GM12878 (cell line): ENCODE results near the gene THEM4. TPM values are rescaled to one million over a fixed set of nuclear protein-coding genes. Genes with fewer than 3 reads are reported as not detected.

Source experiments
- BHLHE40 ChIP-seq, 2 experiments: fragments of 450-650 bp in 1 of 2; IDR thresholded peaks; 2 replicates each; pipeline ENCODE4 v1.6.1; 2011 to 2017; ENCODE audit warnings: low read depth in 2 of 2, borderline replicate concordance in 1 of 2, improper control_type of control experiment in 1 of 2, low read length in 1 of 2, mild to moderate bottlenecking in 1 of 2
- BMI1 ChIP-seq: fragments of 450-650 bp; IDR thresholded peaks from 2 replicates; pipeline ENCODE4 v1.6.1; 2016; ENCODE audit warnings: mild to moderate bottlenecking, moderate library complexity, borderline replicate concordance
- CTCF ChIP-seq, 3 experiments: IDR thresholded peaks in 2 of 3; conservative IDR thresholded peaks in 1 of 3; 2 replicates each; pipeline ENCODE4 v1.5.1; 2011; ENCODE audit warnings: low read depth in 3 of 3, low read length in 3 of 3, mild to moderate bottlenecking in 3 of 3, control low read depth in 2 of 3, moderate library complexity in 2 of 3, inconsistent platforms in 1 of 3, mixed read lengths in 1 of 3; ENCODE audit not compliant: control insufficient read depth in 2 of 3, insufficient read depth in 1 of 3; ENCODE audit errors: extremely low read depth in 1 of 3
- ELK1 ChIP-seq: IDR thresholded peaks from 2 replicates; pipeline ENCODE4 v1.6.1; 2012; ENCODE audit warnings: low read depth, low read length, improper control_type of control experiment
- MEF2A ChIP-seq: IDR thresholded peaks from 2 replicates; pipeline ENCODE4 v1.6.1; 2011; ENCODE audit warnings: low read depth, mild to moderate bottlenecking, low read length, moderate library complexity; ENCODE audit not compliant: insufficient read depth
- MEF2B ChIP-seq: fragments of 450-650 bp; IDR thresholded peaks from 2 replicates; pipeline ENCODE4 v1.6.1; 2018; ENCODE audit warnings: mild to moderate bottlenecking, moderate library complexity; ENCODE audit not compliant: partially characterized antibody, poor library complexity, severe bottlenecking
- MYB ChIP-seq: fragments of 150-350 bp; IDR thresholded peaks from 2 replicates; pipeline ENCODE4 v1.6.1; 2014; ENCODE audit warnings: mild to moderate bottlenecking, low read depth, low read length, borderline replicate concordance
- NR2C1 ChIP-seq: fragments of 450-650 bp; IDR thresholded peaks from 2 replicates; pipeline ENCODE4 v1.6.1; 2017; ENCODE audit warnings: antibody characterized with exemption, mild to moderate bottlenecking, moderate library complexity
- PAX8 ChIP-seq: fragments of 450-650 bp; IDR thresholded peaks from 2 replicates; pipeline ENCODE4 v1.6.1; 2017; ENCODE audit warnings: mild to moderate bottlenecking, moderate library complexity
- POLR2A ChIP-seq: IDR thresholded peaks from 2 replicates; pipeline ENCODE4 v1.6.1; 2011; ENCODE audit warnings: low read depth, mild to moderate bottlenecking, low read length
- RELA ChIP-seq: fragments of 450-650 bp; IDR thresholded peaks from 2 replicates; pipeline ENCODE4 v1.8.0; 2014; ENCODE audit warnings: borderline replicate concordance; ENCODE audit not compliant: partially characterized antibody
- RUNX3 ChIP-seq: IDR thresholded peaks from 2 replicates; pipeline ENCODE4 v1.6.1; 2012; ENCODE audit warnings: low read length, inconsistent platforms
- SIX5 ChIP-seq: IDR thresholded peaks from 2 replicates; pipeline ENCODE4 v1.6.1; 2011; ENCODE audit warnings: mild to moderate bottlenecking, low read depth, low read length, moderate library complexity; ENCODE audit not compliant: severe bottlenecking
- SRF ChIP-seq, 2 experiments: IDR thresholded peaks; 2 replicates each; pipeline ENCODE4 v1.6.1; 2011; ENCODE audit warnings: low read depth in 2 of 2, low read length in 2 of 2, mild to moderate bottlenecking in 1 of 2, moderate library complexity in 1 of 2
- SUZ12 ChIP-seq: fragments of 200-600 bp; sonication (generic); IDR thresholded peaks from one replicate; pipeline ENCODE4 v1.6.1; 2018; ENCODE audit warnings: antibody characterized with exemption, mild to moderate bottlenecking; ENCODE audit not compliant: unreplicated experiment
- TAF1 ChIP-seq: IDR thresholded peaks from 2 replicates; pipeline ENCODE4 v1.6.1; 2011; ENCODE audit warnings: mild to moderate bottlenecking, low read depth, low read length, borderline replicate concordance
- TARDBP ChIP-seq: IDR thresholded peaks from 2 replicates; pipeline ENCODE4 v1.6.1; 2016; ENCODE audit warnings: borderline replicate concordance
- YBX1 ChIP-seq: fragments of 450-650 bp; IDR thresholded peaks from 2 replicates; pipeline ENCODE4 v1.6.1; 2016; ENCODE audit warnings: antibody characterized with exemption
- ZNF687 ChIP-seq: fragments of 450-650 bp; IDR thresholded peaks from 2 replicates; pipeline ENCODE4 v1.6.1; 2017; ENCODE audit warnings: mild to moderate bottlenecking, moderate library complexity
- polyA plus RNA-seq, 11 experiments: library from polyadenylated mRNA; depleted of rRNA in 4 of 11; unstranded in 6 of 11; stranded (reverse) in 5 of 11; fragments of >200 nt; fragmentation: Nextera tagmentation in 4 of 11; fragmentation: Illumina TruSeq in 1 of 11; extraction: Ambion mirVana in 4 of 11; extraction: Trizol in 1 of 11; gene quantifications; 1 replicate in 1 of 11; 2 replicates in 10 of 11; pipeline versions ENCODE4 v1.2.1 to v1.2.3, GENCODE V29; 2011 to 2016; ENCODE audit warnings: inconsistent platforms in 2 of 11, missing spikeins in 2 of 11, low read depth in 1 of 11
- total RNA-seq, 4 experiments: library from RNA; depleted of rRNA in 3 of 4; stranded (reverse); fragments of >200 nt in 3 of 4; fragmentation: Illumina TruSeq in 1 of 4; extraction: Trizol in 1 of 4; gene quantifications; 2 replicates each; pipeline versions ENCODE4 v1.2.1 to v1.2.3, GENCODE V29; 2013 to 2021
- TF ChIP-seq, protein P1 (sequence below): fragments of 450-650 bp; IDR thresholded peaks from 2 replicates; pipeline ENCODE4 v1.6.1; 2014; ENCODE audit warnings: mild to moderate bottlenecking
- TF ChIP-seq, protein P2 (sequence below): fragments of 450-650 bp; IDR thresholded peaks from 2 replicates; pipeline ENCODE4 v1.6.1; 2016; ENCODE audit warnings: mild to moderate bottlenecking

Gene THEM4
- total and polyA plus RNA-seq, 10 of the 15 experiments (the other 5 are each of a cell fraction or from before 2014, with no cell fraction given): 3.4 to 30.8 (median 17.9) TPM

DNA sequence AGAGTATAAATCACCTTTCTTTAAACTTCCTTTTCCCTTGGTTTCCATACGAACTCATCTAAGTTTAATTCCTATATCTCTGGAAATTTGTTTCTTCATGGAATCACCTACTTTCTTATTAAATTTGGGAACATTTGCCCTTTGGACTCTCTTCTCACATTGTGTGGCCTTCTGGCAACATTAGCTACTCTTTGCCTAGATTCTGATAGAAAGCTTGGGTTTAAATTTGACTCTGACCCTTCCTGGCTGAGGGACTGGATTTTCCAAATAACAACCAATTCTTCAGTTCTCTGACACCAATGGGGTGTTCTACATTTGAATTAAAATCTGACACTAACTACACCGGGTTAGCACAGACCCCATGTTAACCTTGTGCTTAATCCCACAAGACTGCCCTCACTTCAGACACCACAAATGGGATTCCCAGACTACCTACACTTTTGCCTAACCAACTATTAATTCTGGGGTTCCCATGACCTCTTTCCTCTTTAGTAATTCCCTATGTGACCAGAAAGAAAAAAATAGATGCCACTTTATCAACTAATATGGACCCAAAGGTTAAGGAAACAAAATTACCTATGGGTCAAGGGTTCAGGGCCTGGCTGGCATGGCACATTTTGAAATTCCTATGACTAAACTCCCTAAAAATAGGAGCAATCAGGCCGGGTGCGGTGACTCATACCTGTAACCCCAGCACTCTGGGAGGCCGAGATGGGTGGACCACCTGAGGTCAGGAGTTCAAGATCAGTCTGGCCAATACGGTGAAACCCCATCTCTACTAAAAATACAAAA is 9.7 kb upstream of the THEM4 start (continued):
- TF ChIP-seq ZNF687: no peak
- no peak for TF ChIP-seq YBX1
- no peak for TF ChIP-seq ELK1
- no peak for TF ChIP-seq POLR2A
- TF ChIP-seq BHLHE40 (IDR thresholded peaks at IDR 0.05; ENCODE audit: borderline replicate concordance in 1 of 2, low read depth in 2 of 2, low read length in 1 of 2): no peak
- TF ChIP-seq TAF1: no peak
- TF ChIP-seq SIX5: no peak
- no peak for TF ChIP-seq NR2C1
- no peak for TF ChIP-seq RELA
- TF ChIP-seq MEF2B: no peak
- TF ChIP-seq BMI1: no peak
- no peak for TF ChIP-seq SUZ12
- TF ChIP-seq, protein P1, sequence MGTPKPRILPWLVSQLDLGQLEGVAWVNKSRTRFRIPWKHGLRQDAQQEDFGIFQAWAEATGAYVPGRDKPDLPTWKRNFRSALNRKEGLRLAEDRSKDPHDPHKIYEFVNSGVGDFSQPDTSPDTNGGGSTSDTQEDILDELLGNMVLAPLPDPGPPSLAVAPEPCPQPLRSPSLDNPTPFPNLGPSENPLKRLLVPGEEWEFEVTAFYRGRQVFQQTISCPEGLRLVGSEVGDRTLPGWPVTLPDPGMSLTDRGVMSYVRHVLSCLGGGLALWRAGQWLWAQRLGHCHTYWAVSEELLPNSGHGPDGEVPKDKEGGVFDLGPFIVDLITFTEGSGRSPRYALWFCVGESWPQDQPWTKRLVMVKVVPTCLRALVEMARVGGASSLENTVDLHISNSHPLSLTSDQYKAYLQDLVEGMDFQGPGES: no peak
- TF ChIP-seq, protein P2, sequence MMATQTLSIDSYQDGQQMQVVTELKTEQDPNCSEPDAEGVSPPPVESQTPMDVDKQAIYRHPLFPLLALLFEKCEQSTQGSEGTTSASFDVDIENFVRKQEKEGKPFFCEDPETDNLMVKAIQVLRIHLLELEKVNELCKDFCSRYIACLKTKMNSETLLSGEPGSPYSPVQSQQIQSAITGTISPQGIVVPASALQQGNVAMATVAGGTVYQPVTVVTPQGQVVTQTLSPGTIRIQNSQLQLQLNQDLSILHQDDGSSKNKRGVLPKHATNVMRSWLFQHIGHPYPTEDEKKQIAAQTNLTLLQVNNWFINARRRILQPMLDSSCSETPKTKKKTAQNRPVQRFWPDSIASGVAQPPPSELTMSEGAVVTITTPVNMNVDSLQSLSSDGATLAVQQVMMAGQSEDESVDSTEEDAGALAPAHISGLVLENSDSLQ: no peak
- no peak for TF ChIP-seq PAX8
- 0 out of 2 replicates have a peak, but pooled peaks have one; percentile 54 for TF ChIP-seq MEF2A
- no peak for TF ChIP-seq TARDBP
- TF ChIP-seq CTCF (IDR thresholded peaks at IDR 0.05 in 2 of 3, conservative IDR thresholded peaks at IDR 0.05 in 1 of 3; ENCODE audit: control insufficient read depth in 2 of 3, extremely low read depth in 1 of 3, insufficient read depth in 1 of 3, low read depth in 3 of 3, low read length in 3 of 3): no peak
- TF ChIP-seq RUNX3: peak; percentile 25; the same call in 1 of the 2 replicates
- no peak for TF ChIP-seq SRF (IDR thresholded peaks at IDR 0.05; ENCODE audit: low read depth in 2 of 2, low read length in 2 of 2)
- no peak for TF ChIP-seq MYB
